Mesodermal cell (in vitro differentiated cells): ENCODE results near the gene ALDH1A2.
"Not testable (repeated sequence)": the region's sequence is repeated elsewhere in the genome, so short reads cannot be mapped to it uniquely, and the experiment has no call there.

Source experiments
- H3K27ac ChIP-seq: 2 replicates; pipeline ENCODE4 v1.7.0; 2013; ENCODE audit warnings: mild to moderate bottlenecking, low read depth, low read length, moderate library complexity; ENCODE audit not compliant: severe bottlenecking
- H3K36me3 ChIP-seq: 2 replicates; pipeline ENCODE4 v1.7.1; 2013; ENCODE audit warnings: mild to moderate bottlenecking, low read length, moderate library complexity; ENCODE audit not compliant: control insufficient read depth, insufficient read depth
- H3K4me1 ChIP-seq: one replicate; pipeline ENCODE4 v1.7.1; 2013; ENCODE audit warnings: mild to moderate bottlenecking, low read length; ENCODE audit not compliant: insufficient read depth, control insufficient read depth, poor library complexity, severe bottlenecking
- H3K4me3 ChIP-seq: 2 replicates; pipeline ENCODE4 v1.7.0; 2013; ENCODE audit warnings: low read length, control low read depth, mild to moderate bottlenecking; ENCODE audit not compliant: insufficient read depth, poor library complexity, severe bottlenecking; ENCODE audit errors: extremely low read depth
- H3K9me3 ChIP-seq: 2 replicates; pipeline ENCODE4 v1.7.1; 2013; ENCODE audit warnings: mild to moderate bottlenecking, low read length, moderate library complexity; ENCODE audit not compliant: control insufficient read depth
- WGBS, 2 experiments: methylation state at CpG; one replicate each; pipeline ENCODE4 v1.1.5; 2013; ENCODE audit warnings: missing lambda C conversion rate in 2 of 2; ENCODE audit not compliant: insufficient coverage in 2 of 2; 5-methylcytosine and 5-hydroxymethylcytosine counted together

Gene ALDH1A2

DNA sequence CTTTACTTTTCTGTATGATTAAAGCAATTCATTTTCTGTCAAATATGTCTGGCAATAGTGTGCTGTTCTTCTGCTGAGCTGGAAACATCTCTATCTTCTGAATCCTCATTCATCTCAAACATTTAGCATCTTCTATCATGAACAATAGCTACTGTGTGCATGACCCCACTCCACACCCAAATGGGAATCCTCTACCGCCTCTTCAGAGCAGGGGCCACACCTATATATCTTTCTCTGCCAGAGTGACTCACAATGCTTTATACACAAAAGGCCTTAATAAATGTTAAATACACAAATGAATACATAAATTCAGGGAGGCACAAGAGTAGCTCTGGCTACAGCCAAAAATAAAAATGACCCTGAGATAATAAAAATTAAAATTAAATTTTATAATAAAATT, 8.0 kb downstream of the ALDH1A2 start:
- Histone ChIP-seq H3K4me1 (no peaks in the 10 kb centered on the region), H3K27ac (no peak overlapping the region), H3K4me3 (no peak overlapping the region), H3K9me3 (no peaks in the 10 kb centered on the region), H3K36me3 (no peaks in the 10 kb centered on the region)
- WGBS, 2 experiments: 40% methylated on average over 1 of the region's 1 CpG; no CpG with 5 or more reads in 1 of the 2 experiments

DNA sequence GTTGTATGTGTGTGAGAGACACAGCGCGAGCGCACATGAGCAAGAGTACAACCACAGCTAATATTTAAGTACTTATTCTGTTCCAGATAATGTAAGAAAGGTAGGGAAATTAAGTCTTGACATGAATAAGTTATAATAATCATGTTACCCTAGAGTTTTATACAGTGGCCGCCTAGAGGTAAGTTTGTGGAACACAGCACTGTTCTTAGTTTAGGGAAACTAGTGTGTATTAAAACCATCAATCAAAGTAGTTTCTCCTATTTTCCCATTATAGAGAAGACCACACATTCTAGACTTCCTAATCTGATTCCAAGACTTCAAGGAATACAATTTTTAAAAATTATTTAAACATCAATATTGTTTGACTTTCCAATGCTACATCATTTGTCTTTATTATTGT, 9.5 kb downstream of the ALDH1A2 start:
- H3K4me3 ChIP-seq: no peak overlapping the region
- no CpG with 5 or more reads among the region's 4 CpGs for WGBS, 2 experiments
- H3K36me3 ChIP-seq: no peaks in the 10 kb centered on the region
- H3K9me3 ChIP-seq: no peaks in the 10 kb centered on the region
- H3K27ac ChIP-seq: no peak overlapping the region
- no peaks in the 10 kb centered on the region for H3K4me1 ChIP-seq

DNA sequence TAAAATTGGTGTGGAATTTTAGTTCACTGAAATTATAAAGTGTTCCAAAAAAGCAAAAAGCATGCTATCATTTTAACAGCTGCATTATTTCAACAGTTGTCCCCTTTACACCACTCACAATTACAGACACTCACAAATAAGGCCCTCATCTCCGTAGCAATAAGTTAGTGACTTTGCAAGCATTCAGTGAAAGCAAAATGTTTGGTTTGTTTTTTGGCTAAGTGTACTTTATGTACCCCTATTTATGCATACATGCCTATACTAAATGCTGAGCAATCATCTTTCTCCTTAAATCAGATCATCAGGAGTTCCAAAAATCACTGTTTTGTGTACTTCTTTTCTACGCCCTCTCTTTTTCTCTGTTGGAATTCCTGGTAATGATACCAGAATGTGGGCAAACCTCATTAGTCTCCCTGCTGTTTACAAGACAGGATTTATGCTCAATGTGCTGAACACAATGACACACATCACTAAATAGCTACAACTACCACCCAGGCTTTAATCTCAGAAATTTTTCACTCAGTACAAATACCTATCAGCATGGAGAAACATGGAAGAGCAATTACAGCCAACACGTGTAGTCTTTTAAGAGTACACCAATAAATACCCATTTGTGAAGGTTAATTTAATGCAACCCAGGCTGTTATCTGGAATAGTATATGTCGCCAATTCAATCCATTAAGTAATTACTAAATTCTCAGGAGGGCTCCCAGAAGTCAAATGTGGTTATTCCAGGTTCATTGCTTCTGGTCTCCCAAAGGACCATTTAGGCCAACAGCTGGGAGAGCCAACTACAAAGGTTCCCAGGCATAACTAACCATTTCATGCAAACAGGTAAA, 12.0 kb downstream of the ALDH1A2 start:
- no peaks in the 10 kb centered on the region for H3K36me3 ChIP-seq
- H3K9me3 ChIP-seq: no peaks in the 10 kb centered on the region
- H3K27ac ChIP-seq: no peak overlapping the region
- H3K4me3 ChIP-seq: no peak overlapping the region
- 79% methylated on average over 2 of the region's 4 CpGs; no CpG with 5 or more reads in 1 of the 2 experiments for WGBS, 2 experiments
- H3K4me1 ChIP-seq: no peaks in the 10 kb centered on the region

DNA sequence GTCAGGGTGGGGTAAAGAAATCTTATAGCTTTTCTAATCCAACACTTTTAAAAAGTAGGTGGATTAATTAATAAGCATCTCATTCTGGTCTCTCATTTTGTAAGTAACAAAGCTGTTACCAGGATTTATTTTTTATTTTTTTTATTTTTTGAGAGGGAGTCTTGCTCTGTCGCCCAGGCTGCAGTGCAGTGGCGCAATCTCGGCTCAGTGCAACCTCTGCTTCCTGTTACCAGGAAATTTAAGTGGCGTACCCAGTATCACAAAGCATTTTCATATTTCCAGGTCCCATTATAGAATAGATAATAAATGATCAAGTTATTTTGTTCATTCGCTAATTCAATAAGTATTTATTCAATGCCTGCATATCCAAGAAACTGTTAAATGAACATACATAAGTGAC, 13.2 kb downstream of the ALDH1A2 start:
- 95% methylated on average over 3 of the region's 5 CpGs; no CpG with 5 or more reads in 1 of the 2 experiments for WGBS, 2 experiments
- H3K27ac ChIP-seq: no peak overlapping the region
- H3K36me3 ChIP-seq: no peaks in the 10 kb centered on the region
- no peaks in the 10 kb centered on the region for H3K4me1 ChIP-seq
- H3K9me3 ChIP-seq: no peaks in the 10 kb centered on the region
- H3K4me3 ChIP-seq: no peak overlapping the region

DNA sequence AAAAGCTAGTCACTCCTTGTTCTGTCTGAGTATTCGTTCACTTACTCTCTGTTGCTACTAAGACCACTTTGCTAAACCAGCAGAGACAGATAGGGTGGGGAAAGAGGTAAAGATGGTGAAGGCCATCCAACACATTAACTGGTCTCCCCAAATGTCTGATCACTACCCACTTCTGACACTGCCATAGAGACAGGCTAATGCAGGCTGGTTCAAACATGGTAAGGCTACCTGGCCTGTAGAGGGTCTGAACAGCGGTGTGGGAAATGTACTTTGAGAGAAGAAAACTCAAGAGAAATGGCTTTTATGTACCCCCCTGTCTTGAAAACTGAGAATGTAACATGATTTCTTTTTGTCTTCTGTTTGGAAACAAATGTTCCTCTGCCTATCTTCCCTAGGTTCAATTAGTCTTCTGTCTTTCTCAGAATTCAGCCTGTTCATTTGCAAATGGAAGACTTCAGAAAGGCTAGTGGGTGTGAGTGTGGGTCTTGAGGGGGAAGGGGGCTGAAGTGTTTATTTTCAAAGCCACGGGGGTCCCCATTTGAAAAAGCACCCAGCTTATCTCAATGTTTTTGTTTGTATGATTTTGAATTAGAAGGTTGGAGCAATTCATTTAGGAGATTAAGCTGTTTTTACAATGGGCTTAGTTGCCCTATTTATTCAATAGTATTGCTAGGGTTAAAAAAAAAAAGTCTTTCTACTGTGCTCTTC, 15.8 kb downstream of the ALDH1A2 start:
- 17 to 30% methylated on average over 1 to 3 of the region's 3 CpGs for WGBS, 2 experiments

DNA sequence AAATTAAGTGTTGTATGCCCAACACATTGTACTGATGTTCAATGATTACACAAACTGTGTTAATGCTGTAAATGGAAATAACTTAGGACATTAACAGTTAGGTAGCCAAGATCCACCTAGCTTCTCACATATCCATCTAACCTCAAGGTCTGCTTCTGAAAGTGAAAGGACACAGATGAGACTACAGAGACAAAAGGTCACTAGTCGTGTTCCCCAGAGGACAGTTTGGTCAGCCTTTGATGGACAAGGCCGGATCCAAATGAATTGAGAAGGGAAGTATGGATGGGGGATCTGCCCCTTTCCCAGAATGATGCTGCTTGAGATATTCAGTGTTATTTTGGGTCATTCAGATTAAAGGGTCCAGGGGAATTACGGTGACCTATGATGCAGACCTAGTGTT, 17.2 kb downstream of the ALDH1A2 start:
- Histone ChIP-seq H3K27ac (no peak overlapping the region), H3K4me3 (no peak overlapping the region), H3K9me3 (no peaks in the 10 kb centered on the region), H3K36me3 (no peaks in the 10 kb centered on the region), H3K4me1 (no peaks in the 10 kb centered on the region)
- WGBS, 2 experiments: 87 to 92% methylated on average over 3 of the region's 3 CpGs

More for the DNA sequence above, 15.8 kb downstream of the ALDH1A2 start:
- no peaks in the 10 kb centered on the region for H3K36me3 ChIP-seq
- no peak overlapping the region for H3K4me3 ChIP-seq
- no peak overlapping the region for H3K27ac ChIP-seq
- no peaks in the 10 kb centered on the region for H3K4me1 ChIP-seq
- H3K9me3 ChIP-seq: no peaks in the 10 kb centered on the region

DNA sequence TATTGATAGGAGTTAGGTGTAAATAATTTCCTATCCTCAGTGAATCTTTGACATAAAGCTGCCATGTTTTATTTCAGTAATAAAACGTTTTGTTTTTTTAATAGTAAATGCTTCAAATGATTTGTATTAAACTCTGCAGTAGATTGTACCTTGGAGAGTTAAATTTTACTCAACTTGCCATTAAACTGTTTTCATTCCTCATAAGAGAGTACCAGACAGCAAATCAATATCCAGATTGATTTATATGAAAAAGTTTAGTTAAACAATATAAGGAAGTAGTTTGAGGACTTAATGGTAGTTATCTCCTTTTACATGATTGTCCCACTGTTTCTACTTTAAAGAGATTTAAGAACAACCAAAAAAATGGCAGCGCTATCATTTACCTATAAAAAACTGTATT, 18.4 kb downstream of the ALDH1A2 start:
- Histone ChIP-seq H3K4me1 (no peaks in the 10 kb centered on the region), H3K27ac (no peak overlapping the region), H3K9me3 (no peaks in the 10 kb centered on the region), H3K4me3 (no peak overlapping the region), H3K36me3 (no peaks in the 10 kb centered on the region)
- no CpG with 5 or more reads among the region's 2 CpGs for WGBS, 2 experiments

DNA sequence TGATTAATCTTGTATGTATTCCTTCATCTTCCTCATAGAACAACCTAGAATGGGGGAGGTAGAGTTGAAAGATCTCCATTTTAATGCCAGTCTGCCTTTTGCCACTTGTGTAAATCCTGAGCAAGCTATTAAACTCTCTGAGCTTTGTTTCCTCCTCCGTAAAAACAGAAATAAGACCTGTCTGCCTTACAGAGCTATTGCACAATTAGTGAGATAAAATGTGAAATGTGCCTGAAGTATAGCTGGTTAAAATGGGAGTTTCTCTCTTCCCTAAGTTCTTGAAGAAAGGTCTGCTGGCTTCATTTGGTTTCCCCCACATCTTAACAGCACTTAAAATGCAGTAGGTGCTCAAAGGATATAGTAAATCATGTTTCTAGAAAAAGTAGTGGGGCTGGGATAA, 19.0 kb downstream of the ALDH1A2 start:
- Histone ChIP-seq H3K4me1 (no peaks in the 10 kb centered on the region), H3K27ac (no peak overlapping the region), H3K9me3 (no peaks in the 10 kb centered on the region), H3K4me3 (no peak overlapping the region), H3K36me3 (no peaks in the 10 kb centered on the region)
- 100% methylated on average over 1 of the region's 1 CpG; no CpG with 5 or more reads in 1 of the 2 experiments for WGBS, 2 experiments

DNA sequence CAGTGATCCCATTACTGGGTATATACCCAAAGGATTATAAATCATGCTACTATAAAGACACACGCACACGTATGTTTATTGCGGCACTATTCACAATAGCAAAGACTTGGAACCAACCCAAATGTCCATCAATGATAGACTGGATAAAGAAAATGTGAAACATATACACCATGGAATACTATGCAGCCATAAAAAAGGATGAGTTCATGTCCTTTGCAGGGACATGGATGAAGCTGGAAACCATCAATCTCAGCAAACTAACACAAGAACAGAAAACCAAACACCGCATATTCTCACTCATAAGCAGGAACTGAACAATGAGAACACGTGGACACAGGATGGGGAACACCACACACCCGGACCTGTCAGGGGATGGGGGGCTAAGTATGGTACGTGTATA, 20.1 kb downstream of the ALDH1A2 start:
- H3K36me3 ChIP-seq, H3K27ac ChIP-seq, H3K9me3 ChIP-seq, H3K4me3 ChIP-seq, H3K4me1 ChIP-seq: not testable (repeated sequence)
- 100% methylated on average over 3 of the region's 7 CpGs; no CpG with 5 or more reads in 1 of the 2 experiments for WGBS, 2 experiments

DNA sequence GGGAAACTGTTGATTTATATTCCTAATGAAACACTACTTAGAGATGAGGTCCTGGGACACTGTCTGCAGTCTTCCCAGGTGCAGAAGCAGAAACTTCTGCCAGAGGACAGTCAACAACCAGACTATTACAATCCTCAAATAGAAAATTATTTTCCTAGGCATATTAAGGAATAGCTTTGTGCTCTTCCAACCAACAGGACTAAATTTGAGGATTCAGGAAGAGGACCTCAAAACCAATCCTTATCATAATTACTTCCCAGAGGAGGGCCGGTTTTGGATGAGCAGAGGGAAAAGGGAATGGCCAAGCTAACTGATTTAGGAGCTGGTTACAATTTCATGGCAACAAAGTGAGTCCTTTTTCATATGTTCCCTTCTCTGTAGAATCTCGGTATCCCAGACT, 21.0 kb downstream of the ALDH1A2 start:
- Histone ChIP-seq H3K4me3 (no peak overlapping the region), H3K9me3 (no peaks in the 10 kb centered on the region), H3K36me3 (no peaks in the 10 kb centered on the region), H3K4me1 (no peaks in the 10 kb centered on the region), H3K27ac (no peak overlapping the region)
- WGBS, 2 experiments: 75 to 88% methylated on average over 2 of the region's 2 CpGs
